ENCODE results near the gene TGM6.

Gene TGM6

DNA sequence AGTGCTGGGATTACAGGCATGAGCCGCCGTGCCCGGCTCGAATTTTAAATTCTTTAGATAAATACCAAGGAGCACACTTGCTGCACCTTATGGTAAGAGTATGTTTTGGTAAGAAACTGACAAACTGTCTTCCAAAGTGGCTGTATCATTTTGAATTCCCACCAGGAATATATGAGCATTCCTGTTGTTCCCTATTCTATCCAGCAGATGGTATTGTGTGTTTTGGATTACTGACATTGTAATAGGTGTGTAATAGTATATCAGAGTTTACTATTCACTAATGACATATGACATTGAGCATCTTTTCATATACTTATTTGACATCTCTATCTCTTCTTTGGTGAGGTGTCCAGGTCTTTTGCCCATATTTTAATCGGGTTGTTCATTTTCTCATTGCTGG, 40.5 kb downstream of the TGM6 start:
- no peak overlapping the region for H3K9ac ChIP-seq (ENCODE audit: low read depth, low read length)
- H3K9me3 ChIP-seq (ENCODE audit: control insufficient read depth, insufficient read depth, low read length) = no peaks in the 10 kb centered on the region
- H3K36me3 ChIP-seq (ENCODE audit: insufficient read depth, low read length) = no peaks in the 10 kb centered on the region
- H3K4me1 ChIP-seq (ENCODE audit: insufficient read depth, low read length) = no peaks in the 10 kb centered on the region

DNA sequence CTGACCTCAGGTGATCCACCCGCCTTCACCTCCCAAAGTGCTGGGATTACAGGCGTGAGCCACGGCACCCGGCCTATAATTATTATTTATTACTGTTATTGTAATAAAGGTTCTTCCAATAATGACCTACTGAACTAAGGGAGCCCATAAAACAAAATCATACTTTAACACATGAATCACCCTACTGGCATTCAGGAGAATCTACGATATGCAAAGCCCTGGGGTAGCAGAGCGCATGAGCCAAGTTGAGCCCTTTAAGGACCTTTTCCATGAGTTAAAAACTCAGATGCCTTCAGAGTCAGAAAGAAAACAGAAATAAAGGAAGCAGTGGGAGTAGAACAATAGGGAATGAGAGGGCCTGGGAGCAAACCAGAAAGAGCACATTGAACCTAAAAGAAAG, 48.4 kb downstream of the TGM6 start:
- Histone ChIP-seq H3K9me3 (ENCODE audit: control insufficient read depth, insufficient read depth, low read length) (no peaks in the 10 kb centered on the region), H3K4me1 (ENCODE audit: insufficient read depth, low read length) (no peaks in the 10 kb centered on the region), H3K9ac (ENCODE audit: low read depth, low read length) (no peak overlapping the region)

DNA sequence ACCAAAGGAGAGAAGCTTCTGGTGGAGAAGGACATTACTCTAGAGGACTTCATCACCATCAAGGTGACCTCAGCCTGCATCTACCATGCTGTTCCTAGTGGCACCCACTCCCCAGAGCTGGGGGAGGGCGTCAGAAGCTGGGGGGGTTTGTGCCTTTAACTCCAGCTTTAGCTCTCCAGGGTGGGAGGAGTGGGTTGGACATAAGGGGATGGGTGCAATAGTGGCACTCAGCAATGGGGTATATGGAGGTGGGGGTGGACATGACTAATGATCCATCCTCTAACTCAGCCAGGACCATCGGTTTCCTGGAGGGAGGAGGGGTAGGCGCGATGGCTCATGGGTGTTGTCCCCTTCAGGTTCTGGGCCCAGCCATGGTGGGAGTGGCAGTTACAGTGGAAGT, 49.8 kb downstream of the TGM6 start:
- Histone ChIP-seq H3K9ac (ENCODE audit: low read depth, low read length) (no peak overlapping the region), H3K36me3 (ENCODE audit: insufficient read depth, low read length) (no peaks in the 10 kb centered on the region), H3K4me1 (ENCODE audit: insufficient read depth, low read length) (no peaks in the 10 kb centered on the region), H3K9me3 (ENCODE audit: control insufficient read depth, insufficient read depth, low read length) (no peaks in the 10 kb centered on the region)

More for the DNA sequence above, 48.4 kb downstream of the TGM6 start:
- no peaks in the 10 kb centered on the region for H3K36me3 ChIP-seq (ENCODE audit: insufficient read depth, low read length)

DNA sequence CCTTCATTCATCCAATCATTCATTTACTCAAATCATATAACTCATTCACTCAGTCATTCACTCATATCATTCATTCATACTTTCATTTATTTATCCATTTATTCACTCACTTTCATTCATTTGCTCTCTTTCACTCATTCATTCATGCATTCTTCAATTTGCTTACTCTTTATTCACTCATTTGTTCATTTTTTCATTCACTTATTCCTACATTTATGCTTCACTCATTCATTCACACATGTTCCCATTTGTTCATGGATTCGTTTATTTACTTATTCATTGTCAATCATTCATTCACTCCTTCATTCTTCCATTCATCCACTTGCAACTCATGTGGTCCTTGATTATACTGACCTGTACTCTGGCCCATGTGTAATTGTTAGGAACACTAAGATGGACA, 50.5 kb downstream of the TGM6 start:
- Histone ChIP-seq H3K4me1 (ENCODE audit: insufficient read depth, low read length) (no peaks in the 10 kb centered on the region), H3K36me3 (ENCODE audit: insufficient read depth, low read length) (no peaks in the 10 kb centered on the region), H3K9me3 (ENCODE audit: control insufficient read depth, insufficient read depth, low read length) (no peaks in the 10 kb centered on the region), H3K9ac (ENCODE audit: low read depth, low read length) (no peak overlapping the region)

DNA sequence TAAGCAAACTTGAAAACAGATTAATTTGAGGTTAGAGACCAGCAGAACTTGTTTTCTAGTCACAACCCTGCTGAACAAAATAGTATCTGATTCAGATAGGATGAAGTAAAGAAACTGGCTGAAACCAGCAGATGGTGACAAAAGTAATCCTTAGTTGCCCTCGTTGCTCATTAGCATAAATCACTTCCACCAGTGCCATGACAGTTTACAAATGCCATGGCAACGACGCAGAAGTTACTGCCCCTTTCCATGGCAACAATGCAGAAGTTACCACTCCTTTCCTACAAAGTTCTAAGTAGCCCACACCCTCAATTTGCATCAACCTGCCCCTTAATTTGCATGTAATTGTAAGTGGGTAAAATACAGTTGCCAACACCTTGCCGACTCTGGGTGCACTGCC, 66.1 kb downstream of the TGM6 start:
- Histone ChIP-seq H3K36me3 (ENCODE audit: insufficient read depth, low read length) (no peaks in the 10 kb centered on the region), H3K9me3 (ENCODE audit: control insufficient read depth, insufficient read depth, low read length) (no peaks in the 10 kb centered on the region), H3K4me1 (ENCODE audit: insufficient read depth, low read length) (no peaks in the 10 kb centered on the region), H3K9ac (ENCODE audit: low read depth, low read length) (no peak overlapping the region)

DNA sequence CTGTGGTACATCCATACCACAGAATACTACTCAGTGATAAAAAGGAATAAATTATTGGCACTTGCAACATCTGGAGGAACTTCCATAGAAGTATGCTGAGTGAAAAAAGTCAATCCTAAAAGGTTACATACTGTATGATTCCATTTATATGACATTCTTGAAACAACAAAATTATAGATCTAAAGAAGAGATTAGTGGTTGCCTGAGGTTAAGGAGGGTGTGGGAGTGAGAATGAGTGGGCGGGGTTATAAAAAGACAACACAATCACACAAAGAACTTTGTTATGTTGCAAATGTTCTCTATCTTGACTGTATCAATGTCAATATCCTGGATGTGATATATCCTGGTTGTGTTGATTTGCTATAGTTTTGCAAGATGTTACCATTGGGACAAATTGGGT, 68.7 kb downstream of the TGM6 start:
- Histone ChIP-seq H3K4me1 (ENCODE audit: insufficient read depth, low read length) (no peaks in the 10 kb centered on the region), H3K9me3 (ENCODE audit: control insufficient read depth, insufficient read depth, low read length) (no peaks in the 10 kb centered on the region), H3K9ac (ENCODE audit: low read depth, low read length) (no peak overlapping the region), H3K36me3 (ENCODE audit: insufficient read depth, low read length) (no peaks in the 10 kb centered on the region)

DNA sequence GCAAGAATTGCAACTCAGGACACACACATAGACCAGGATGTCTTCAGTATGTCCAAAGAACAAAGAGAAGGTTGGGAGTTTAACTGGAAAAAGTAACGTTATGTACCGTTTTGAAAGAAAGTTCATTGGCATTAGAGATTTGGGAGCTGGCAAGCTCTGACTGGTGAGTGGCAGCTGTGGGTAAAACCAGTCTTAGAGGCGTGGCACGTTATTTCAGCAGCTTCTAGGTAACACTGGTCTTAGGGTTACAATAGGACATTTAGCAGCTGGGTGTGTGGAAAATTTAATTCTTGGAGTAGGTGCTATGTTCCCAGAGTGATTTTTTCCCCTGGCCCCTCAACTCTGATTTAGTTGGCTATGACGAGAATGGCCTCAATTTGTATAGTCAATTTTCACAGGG, 70.7 kb downstream of the TGM6 start:
- Histone ChIP-seq H3K9ac (ENCODE audit: low read depth, low read length) (no peak overlapping the region), H3K4me1 (ENCODE audit: insufficient read depth, low read length) (no peaks in the 10 kb centered on the region), H3K36me3 (ENCODE audit: insufficient read depth, low read length) (no peaks in the 10 kb centered on the region), H3K9me3 (ENCODE audit: control insufficient read depth, insufficient read depth, low read length) (no peaks in the 10 kb centered on the region)

DNA sequence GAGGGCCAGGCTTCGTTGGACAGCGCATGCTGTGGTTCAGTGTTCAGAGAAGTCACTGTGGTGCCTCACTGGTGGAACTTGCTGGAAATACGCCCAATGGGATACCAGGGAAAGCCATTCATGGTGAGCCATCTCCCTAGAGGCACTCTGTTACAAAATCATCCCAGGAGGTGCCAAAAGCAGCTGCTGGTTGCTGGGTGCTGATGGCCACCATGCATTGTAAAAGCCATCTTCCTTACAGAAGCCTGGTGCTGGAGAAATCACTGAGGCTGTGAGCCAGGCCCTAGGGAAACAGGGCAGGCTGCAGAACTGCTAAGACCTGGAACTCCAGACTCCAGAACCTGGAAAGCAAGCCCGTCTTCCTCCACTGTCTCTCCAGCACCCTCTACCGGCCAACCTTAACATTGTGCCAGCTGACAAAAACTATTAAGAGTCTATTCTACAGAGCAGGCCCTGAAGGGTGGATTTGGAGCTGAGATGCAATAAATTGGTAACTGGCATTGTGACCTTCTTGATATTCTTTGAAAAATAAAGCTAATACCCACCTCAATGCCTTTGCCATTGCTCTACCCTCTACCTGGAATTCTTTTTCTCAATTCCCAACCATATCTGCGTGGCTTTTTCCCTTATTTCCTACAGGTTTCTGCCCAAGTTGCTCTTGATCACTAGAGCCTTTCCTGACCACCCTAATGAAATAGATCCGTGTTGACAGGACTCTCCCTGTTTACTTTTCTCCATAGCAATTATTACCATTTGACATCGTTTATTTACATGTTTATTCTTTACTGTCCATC, 71.4 kb downstream of the TGM6 start:
- Histone ChIP-seq H3K9me3 (ENCODE audit: control insufficient read depth, insufficient read depth, low read length) (no peaks in the 10 kb centered on the region), H3K36me3 (ENCODE audit: insufficient read depth, low read length) (no peaks in the 10 kb centered on the region), H3K9ac (ENCODE audit: low read depth, low read length) (no peak overlapping the region), H3K4me1 (ENCODE audit: insufficient read depth, low read length) (no peaks in the 10 kb centered on the region)

DNA sequence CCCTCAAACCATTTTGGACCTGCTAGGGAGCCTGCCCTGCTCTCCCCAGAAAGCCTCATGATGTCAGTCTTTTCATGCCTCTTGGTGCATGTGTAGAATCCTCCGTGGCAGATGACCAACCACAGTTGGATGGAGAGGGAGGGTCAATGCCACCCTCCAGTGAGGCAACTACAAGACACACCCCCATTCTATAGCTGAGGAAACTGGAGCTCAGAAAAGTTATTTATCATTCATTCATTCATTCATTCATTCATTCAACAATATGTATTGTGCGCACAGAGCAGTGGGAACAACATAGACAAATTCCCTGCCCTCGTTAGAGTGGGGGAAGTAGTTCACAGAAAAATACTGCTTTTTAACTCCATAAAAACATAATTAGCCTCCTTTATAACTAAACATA, 73.1 kb downstream of the TGM6 start:
- no peaks in the 10 kb centered on the region for H3K36me3 ChIP-seq (ENCODE audit: insufficient read depth, low read length)
- no peaks in the 10 kb centered on the region for H3K4me1 ChIP-seq (ENCODE audit: insufficient read depth, low read length)
- no peaks in the 10 kb centered on the region for H3K9me3 ChIP-seq (ENCODE audit: control insufficient read depth, insufficient read depth, low read length)
- H3K9ac ChIP-seq (ENCODE audit: low read depth, low read length) = no peak overlapping the region

DNA sequence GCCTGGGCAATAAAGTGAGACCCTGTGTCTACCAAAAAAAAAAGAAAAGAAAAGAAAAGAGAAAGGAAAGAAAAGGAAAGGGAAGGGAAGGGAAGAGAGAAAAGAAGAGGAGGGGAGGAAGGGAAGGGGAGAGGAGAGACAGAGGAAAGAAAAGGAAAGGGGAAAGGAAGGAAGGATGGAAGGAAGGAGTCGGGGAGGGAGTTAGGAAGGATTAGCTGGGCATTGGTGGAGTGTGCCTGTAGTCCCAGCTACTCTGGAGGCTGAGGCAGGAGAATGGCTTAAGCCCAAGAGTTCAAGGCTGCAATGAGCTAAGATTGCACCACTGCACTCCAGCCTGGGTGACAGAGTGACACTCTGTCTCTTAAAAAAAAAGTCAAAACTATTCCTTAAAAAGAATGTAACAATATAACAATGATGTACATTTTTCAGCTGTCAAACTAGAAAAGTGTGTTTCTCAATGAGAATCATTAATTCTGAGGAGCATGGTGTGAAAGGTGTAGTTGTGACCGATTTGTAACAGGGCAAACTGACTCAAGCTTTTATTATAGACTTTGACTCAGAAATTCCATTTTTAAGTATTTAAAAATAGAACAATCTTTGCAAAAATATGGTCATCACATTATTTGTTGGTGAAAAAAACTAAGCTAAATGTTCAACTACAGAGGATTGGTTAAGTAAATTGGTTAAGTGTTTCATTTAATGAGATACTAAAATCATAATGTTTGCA, 75.2 kb downstream of the TGM6 start:
- H3K4me1 ChIP-seq (ENCODE audit: insufficient read depth, low read length) = no peaks in the 10 kb centered on the region
- H3K9ac ChIP-seq (ENCODE audit: low read depth, low read length) = no peak overlapping the region
- no peaks in the 10 kb centered on the region for H3K9me3 ChIP-seq (ENCODE audit: control insufficient read depth, insufficient read depth, low read length)
- peaks cover 5% of the 10 kb centered on the region; the same call in 1 of the 2 replicates for H3K36me3 ChIP-seq (ENCODE audit: insufficient read depth, low read length)

DNA sequence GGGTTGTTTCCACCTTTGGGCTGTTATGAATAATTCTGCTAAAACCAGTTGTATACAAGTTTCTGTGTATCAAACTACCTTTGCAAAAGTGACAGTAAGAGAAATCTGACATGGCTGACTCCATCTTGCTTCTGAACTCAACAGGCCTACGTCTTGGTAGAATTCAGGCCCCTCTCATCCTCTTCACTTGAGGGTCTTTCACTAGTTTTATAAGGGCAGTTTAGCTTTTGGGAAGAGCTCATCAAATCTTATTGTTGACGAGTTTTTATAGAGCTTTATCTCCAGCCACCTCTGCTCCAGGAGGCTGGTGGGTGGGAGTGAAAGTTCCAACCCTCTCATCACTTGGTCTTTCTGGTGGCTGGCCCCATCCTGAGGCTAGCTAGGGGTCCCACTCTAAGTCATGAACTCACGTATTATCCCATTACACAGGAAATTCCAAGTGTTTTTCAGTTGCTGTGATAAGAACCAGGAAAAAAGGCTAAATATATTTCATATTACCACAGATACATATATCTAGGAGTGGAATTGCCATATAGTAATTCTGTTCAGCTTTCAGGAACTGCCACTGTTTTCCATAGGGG, 78.3 kb downstream of the TGM6 start:
- Histone ChIP-seq H3K36me3 (ENCODE audit: insufficient read depth, low read length) (peaks cover 35% of the 10 kb centered on the region), H3K4me1 (ENCODE audit: insufficient read depth, low read length) (no peaks in the 10 kb centered on the region), H3K9me3 (ENCODE audit: control insufficient read depth, insufficient read depth, low read length) (no peaks in the 10 kb centered on the region)

DNA sequence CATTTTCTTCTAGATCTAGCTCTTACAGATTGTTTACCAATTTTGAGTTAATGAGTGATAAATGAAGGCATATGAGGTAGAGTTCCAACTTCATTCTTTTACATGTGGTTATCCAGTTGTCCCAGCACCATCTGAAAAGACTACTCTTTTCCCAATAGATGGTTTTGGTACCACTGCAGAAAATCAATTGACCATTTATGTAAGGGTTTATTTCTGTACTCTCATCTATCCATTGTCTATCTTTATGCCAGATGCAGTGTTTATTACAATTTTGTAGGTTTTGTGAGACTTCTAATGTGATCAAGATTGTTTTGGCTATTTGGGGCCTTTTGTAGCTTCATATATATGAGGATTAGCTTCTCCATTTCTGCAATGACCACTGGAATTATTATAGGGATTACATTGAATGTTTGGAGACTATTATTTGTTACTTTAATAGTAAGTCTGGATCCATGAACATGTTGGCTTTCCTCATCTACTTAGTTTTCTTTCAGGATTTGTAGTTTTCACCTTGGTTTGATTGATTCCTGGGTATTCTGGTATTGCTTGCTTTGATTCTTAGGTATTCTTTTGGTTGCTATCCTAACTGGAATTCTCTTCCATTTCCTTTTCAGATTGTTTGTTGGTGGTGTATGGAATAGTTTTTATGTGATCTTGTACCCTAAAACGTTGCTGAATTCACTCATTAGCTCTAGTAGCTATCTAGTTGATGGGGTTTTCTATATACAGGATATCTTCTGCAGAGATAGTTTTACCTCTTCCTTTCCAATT, 79.5 kb downstream of the TGM6 start:
- H3K4me1 ChIP-seq (ENCODE audit: insufficient read depth, low read length) = no peaks in the 10 kb centered on the region
- no peak overlapping the region for H3K9ac ChIP-seq (ENCODE audit: low read depth, low read length)
- no peaks in the 10 kb centered on the region for H3K9me3 ChIP-seq (ENCODE audit: control insufficient read depth, insufficient read depth, low read length)
- peaks cover 46% of the 10 kb centered on the region for H3K36me3 ChIP-seq (ENCODE audit: insufficient read depth, low read length)

More for the DNA sequence above, 78.3 kb downstream of the TGM6 start:
- H3K9ac ChIP-seq (ENCODE audit: low read depth, low read length) = no peak overlapping the region

DNA sequence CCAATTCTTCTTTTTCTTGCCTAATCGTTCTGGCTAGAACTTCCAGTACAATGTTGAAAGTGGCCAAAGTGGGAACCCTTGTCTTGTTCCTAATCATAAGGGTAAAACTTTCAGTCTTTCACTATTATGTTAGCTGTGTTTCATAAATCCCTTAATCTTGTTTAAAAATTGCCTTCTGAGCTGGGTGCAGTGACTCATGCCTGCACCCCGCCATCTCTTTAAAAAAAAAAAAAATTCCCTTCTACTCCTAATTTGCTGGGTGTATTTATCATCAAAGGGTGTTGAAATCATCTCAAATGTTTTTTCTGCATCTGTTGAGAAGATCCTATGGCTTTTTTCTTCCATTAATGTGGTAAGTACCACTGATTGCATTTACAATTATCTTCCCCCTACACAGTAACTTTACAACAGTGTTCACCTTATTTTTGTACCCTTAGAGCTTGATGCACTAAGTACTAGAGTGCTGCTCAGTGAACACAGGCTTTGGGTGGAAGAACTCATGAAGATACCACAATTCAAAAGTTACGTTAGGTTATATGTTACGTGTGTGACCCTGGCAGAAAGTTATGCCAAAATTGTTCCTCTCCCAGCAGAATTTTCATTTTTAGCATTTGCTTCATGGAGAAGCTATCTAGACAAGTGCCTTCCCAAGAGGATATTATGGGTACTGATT, 80.2 kb downstream of the TGM6 start:
- peaks cover 53% of the 10 kb centered on the region for H3K36me3 ChIP-seq (ENCODE audit: insufficient read depth, low read length)
- H3K4me1 ChIP-seq (ENCODE audit: insufficient read depth, low read length) = no peaks in the 10 kb centered on the region
- no peak overlapping the region for H3K9ac ChIP-seq (ENCODE audit: low read depth, low read length)
- no peaks in the 10 kb centered on the region for H3K9me3 ChIP-seq (ENCODE audit: control insufficient read depth, insufficient read depth, low read length)

DNA sequence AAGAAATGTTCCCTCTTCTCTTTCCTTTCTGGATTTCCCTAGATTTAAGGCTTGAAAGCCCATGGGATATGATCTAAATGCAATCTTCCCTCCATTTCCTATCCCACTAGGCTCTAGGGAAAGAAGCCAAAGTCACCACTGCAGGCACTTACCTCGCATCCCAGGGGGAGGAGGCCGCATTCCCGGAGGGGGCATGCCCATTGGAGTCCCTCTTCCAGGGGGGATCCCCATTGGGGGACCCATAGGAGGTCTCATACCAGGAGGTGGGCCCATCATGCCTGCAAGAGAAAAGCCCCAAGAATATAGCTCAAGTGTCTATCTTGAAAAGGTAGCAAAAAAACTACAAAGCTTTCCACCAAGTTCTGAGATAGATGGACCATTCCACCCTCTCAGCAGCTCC, 81.8 kb downstream of the TGM6 start:
- Histone ChIP-seq H3K36me3 (ENCODE audit: insufficient read depth, low read length) (peaks cover 67% of the 10 kb centered on the region), H3K9me3 (ENCODE audit: control insufficient read depth, insufficient read depth, low read length) (no peaks in the 10 kb centered on the region), H3K9ac (ENCODE audit: low read depth, low read length) (no peak overlapping the region)

More for the DNA sequence above, 81.8 kb downstream of the TGM6 start:
- no peaks in the 10 kb centered on the region for H3K4me1 ChIP-seq (ENCODE audit: insufficient read depth, low read length)

Data from ES-I3 (cell line).